ENCODE results near the gene E2F4. TPM values are rescaled to one million over a fixed set of nuclear protein-coding genes. Genes with fewer than 3 reads are reported as not detected.

The E2F4 gene
- total and polyA plus RNA-seq, 2 of the 13 experiments (the other 11 are each of a cell fraction or from before 2014, with no cell fraction given), result 84.8 to 91.2 TPM

DNA sequence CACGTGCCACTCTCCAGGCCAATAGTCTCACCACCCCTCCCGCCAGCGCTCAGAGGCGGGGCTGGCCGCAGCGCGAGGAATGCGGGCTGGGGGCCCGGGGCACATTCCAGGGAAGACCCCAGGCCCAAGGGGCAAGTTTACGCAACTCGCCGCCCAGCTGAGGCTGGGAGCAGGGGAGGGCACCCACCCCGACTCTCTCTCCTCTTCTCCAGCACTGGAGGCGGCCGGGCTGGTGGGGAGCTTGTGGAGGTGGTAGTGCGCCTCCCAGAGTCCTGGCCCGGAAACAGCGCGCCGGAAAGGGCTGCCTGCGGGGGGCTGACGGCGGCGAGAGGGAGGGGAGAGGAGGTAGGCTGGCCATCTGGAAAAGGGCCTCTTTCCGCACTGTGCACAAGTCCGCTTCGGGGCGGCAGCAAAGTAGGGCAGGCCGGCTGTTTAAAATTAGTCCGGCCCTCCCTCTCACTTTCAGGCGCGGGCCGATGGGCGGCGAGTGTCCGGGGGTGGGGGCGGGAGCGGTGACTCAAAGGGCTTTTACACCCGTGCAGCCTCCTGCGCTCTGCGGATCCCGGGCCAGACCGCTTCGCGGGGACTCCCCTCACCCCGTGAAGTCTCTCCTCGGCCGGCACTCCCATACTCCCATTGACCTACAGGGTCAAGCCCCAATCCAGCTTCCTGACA lies 54.3 kb downstream of the E2F4 start (continued):
- TF ChIP-seq, protein P1, sequence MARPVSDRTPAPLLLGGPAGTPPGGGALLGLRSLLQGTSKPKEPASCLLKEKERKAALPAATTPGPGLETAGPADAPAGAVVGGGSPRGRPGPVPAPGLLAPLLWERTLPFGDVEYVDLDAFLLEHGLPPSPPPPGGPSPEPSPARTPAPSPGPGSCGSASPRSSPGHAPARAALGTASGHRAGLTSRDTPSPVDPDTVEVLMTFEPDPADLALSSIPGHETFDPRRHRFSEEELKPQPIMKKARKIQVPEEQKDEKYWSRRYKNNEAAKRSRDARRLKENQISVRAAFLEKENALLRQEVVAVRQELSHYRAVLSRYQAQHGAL (CRISPR knock-in tag; IDR thresholded peaks at IDR 0.05; ENCODE audit: not compliant biosample characterization), result peak; percentile 17
- TF ChIP-seq, protein P2, sequence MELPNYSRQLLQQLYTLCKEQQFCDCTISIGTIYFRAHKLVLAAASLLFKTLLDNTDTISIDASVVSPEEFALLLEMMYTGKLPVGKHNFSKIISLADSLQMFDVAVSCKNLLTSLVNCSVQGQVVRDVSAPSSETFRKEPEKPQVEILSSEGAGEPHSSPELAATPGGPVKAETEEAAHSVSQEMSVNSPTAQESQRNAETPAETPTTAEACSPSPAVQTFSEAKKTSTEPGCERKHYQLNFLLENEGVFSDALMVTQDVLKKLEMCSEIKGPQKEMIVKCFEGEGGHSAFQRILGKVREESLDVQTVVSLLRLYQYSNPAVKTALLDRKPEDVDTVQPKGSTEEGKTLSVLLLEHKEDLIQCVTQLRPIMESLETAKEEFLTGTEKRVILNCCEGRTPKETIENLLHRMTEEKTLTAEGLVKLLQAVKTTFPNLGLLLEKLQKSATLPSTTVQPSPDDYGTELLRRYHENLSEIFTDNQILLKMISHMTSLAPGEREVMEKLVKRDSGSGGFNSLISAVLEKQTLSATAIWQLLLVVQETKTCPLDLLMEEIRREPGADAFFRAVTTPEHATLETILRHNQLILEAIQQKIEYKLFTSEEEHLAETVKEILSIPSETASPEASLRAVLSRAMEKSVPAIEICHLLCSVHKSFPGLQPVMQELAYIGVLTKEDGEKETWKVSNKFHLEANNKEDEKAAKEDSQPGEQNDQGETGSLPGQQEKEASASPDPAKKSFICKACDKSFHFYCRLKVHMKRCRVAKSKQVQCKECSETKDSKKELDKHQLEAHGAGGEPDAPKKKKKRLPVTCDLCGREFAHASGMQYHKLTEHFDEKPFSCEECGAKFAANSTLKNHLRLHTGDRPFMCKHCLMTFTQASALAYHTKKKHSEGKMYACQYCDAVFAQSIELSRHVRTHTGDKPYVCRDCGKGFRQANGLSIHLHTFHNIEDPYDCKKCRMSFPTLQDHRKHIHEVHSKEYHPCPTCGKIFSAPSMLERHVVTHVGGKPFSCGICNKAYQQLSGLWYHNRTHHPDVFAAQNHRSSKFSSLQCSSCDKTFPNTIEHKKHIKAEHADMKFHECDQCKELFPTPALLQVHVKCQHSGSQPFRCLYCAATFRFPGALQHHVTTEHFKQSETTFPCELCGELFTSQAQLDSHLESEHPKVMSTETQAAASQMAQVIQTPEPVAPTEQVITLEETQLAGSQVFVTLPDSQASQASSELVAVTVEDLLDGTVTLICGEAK (IDR thresholded peaks at IDR 0.05), result no peak
- TF ChIP-seq, protein P2 (CRISPR knock-in tag; IDR thresholded peaks at IDR 0.05), result peak; percentile 91; the same call in 1 of the 2 replicates
- TF ChIP-seq ZNF484 (CRISPR knock-in tag; IDR thresholded peaks at IDR 0.05; ENCODE audit: borderline replicate concordance, low read depth) (no peak), FOSL1 (CRISPR knock-in tag; IDR thresholded peaks at IDR 0.05; ENCODE audit: borderline replicate concordance) (no peak), RORA (CRISPR knock-in tag; IDR thresholded peaks at IDR 0.05) (no peak), KDM1A (CRISPR knock-in tag; IDR thresholded peaks at IDR 0.05) (peak; percentile 58; the same call in 1 of the 2 replicates), MATR3 (CRISPR knock-in tag; IDR thresholded peaks at IDR 0.05) (no peak), ZNF678 (CRISPR knock-in tag; IDR thresholded peaks at IDR 0.05) (no peak), RBFOX2 (IDR thresholded peaks at IDR 0.05; ENCODE audit: low read depth, low read length) (peak; percentile 90), ZNF562 (CRISPR knock-in tag; IDR thresholded peaks at IDR 0.05; ENCODE audit: borderline replicate concordance) (no peak), MIER3 (CRISPR knock-in tag; IDR thresholded peaks at IDR 0.05; ENCODE audit: borderline replicate concordance) (peak; percentile 97; the same call in 1 of the 2 replicates), YEATS2 (CRISPR knock-in tag; IDR thresholded peaks at IDR 0.05; ENCODE audit: borderline replicate concordance) (peak; percentile 83), ZNF253 (CRISPR knock-in tag; IDR thresholded peaks at IDR 0.05; ENCODE audit: borderline replicate concordance) (no peak), NBN (conservative IDR thresholded peaks at IDR 0.05) (no peak), SIN3A (IDR thresholded peaks at IDR 0.05; ENCODE audit: borderline replicate concordance, low read depth, low read length) (peak; percentile 37; the same call in 1 of the 2 replicates)
- TF ChIP-seq, protein P3, sequence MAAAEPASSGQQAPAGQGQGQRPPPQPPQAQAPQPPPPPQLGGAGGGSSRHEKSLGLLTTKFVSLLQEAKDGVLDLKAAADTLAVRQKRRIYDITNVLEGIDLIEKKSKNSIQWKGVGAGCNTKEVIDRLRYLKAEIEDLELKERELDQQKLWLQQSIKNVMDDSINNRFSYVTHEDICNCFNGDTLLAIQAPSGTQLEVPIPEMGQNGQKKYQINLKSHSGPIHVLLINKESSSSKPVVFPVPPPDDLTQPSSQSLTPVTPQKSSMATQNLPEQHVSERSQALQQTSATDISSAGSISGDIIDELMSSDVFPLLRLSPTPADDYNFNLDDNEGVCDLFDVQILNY (CRISPR knock-in tag; conservative IDR thresholded peaks at IDR 0.05), result peak; percentile 83; the same call in 1 of the 2 replicates
- TF ChIP-seq, protein P4, sequence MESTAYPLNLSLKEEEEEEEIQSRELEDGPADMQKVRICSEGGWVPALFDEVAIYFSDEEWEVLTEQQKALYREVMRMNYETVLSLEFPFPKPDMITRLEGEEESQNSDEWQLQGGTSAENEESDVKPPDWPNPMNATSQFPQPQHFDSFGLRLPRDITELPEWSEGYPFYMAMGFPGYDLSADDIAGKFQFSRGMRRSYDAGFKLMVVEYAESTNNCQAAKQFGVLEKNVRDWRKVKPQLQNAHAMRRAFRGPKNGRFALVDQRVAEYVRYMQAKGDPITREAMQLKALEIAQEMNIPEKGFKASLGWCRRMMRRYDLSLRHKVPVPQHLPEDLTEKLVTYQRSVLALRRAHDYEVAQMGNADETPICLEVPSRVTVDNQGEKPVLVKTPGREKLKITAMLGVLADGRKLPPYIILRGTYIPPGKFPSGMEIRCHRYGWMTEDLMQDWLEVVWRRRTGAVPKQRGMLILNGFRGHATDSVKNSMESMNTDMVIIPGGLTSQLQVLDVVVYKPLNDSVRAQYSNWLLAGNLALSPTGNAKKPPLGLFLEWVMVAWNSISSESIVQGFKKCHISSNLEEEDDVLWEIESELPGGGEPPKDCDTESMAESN (CRISPR knock-in tag; conservative IDR thresholded peaks at IDR 0.05), result peak; percentile 98
